RWPE2 (cell line): ENCODE data around the gene ADGRG4.
"Not testable (repeated sequence)": the region's sequence is repeated elsewhere in the genome, so short reads cannot be mapped to it uniquely, and the experiment has no call there.

Experiments
- ATAC-seq: fragments of 200-7000 bp; cut with Tn5 transposase; 3 replicates; pipeline ENCODE4 v1.9.1; 2021; ENCODE audit warnings: low read depth
- DNase-seq: peaks from one replicate; pipeline ENCODE4 v3.0.0-alpha.2; 2020; ENCODE audit warnings: low spot score
- H3K27ac ChIP-seq: fragments of 450-650 bp; 2 replicates; pipeline ENCODE4 v1.5.1; 2017; ENCODE audit warnings: mild to moderate bottlenecking; ENCODE audit not compliant: poor library complexity, severe bottlenecking
- H3K27me3 ChIP-seq: fragments of 250-450 bp; sonication (Bioruptor Pico); 2 replicates; pipeline ENCODE4 v1.5.1; 2021; ENCODE audit warnings: mild to moderate bottlenecking, moderate library complexity; ENCODE audit not compliant: insufficient read depth, poor library complexity, severe bottlenecking
- H3K36me3 ChIP-seq: fragments of 250-450 bp; sonication (Bioruptor Pico); 2 replicates; pipeline ENCODE4 v1.5.1; 2020; ENCODE audit warnings: low read depth, mild to moderate bottlenecking, moderate library complexity
- H3K4me1 ChIP-seq: fragments of 250-450 bp; sonication (Bioruptor Pico); 2 replicates; pipeline ENCODE4 v1.5.1; 2021; ENCODE audit warnings: mild to moderate bottlenecking, moderate library complexity; ENCODE audit not compliant: insufficient read depth, poor library complexity, severe bottlenecking
- H3K4me3 ChIP-seq: fragments of 250-450 bp; sonication (Bioruptor Pico); 2 replicates; pipeline ENCODE4 v1.5.1; 2021; ENCODE audit warnings: mild to moderate bottlenecking, moderate library complexity; ENCODE audit not compliant: severe bottlenecking
- H3K9me3 ChIP-seq: fragments of 250-450 bp; sonication (Bioruptor Pico); 2 replicates; pipeline ENCODE4 v1.5.1; 2021; ENCODE audit warnings: mild to moderate bottlenecking, moderate library complexity; ENCODE audit not compliant: severe bottlenecking
- TF ChIP-seq, protein P1 (sequence below): fragments of 450-650 bp; IDR thresholded peaks from one replicate; pipeline ENCODE4 v1.5.1; 2017; ENCODE audit warnings: mild to moderate bottlenecking, moderate library complexity; ENCODE audit not compliant: poor library complexity, severe bottlenecking

Gene ADGRG4, protein sequence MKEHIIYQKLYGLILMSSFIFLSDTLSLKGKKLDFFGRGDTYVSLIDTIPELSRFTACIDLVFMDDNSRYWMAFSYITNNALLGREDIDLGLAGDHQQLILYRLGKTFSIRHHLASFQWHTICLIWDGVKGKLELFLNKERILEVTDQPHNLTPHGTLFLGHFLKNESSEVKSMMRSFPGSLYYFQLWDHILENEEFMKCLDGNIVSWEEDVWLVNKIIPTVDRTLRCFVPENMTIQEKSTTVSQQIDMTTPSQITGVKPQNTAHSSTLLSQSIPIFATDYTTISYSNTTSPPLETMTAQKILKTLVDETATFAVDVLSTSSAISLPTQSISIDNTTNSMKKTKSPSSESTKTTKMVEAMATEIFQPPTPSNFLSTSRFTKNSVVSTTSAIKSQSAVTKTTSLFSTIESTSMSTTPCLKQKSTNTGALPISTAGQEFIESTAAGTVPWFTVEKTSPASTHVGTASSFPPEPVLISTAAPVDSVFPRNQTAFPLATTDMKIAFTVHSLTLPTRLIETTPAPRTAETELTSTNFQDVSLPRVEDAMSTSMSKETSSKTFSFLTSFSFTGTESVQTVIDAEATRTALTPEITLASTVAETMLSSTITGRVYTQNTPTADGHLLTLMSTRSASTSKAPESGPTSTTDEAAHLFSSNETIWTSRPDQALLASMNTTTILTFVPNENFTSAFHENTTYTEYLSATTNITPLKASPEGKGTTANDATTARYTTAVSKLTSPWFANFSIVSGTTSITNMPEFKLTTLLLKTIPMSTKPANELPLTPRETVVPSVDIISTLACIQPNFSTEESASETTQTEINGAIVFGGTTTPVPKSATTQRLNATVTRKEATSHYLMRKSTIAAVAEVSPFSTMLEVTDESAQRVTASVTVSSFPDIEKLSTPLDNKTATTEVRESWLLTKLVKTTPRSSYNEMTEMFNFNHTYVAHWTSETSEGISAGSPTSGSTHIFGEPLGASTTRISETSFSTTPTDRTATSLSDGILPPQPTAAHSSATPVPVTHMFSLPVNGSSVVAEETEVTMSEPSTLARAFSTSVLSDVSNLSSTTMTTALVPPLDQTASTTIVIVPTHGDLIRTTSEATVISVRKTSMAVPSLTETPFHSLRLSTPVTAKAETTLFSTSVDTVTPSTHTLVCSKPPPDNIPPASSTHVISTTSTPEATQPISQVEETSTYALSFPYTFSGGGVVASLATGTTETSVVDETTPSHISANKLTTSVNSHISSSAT (N-terminal part only)

GRCh38 chrX:136300721-136301120, at the start of gene ADGRG4:
Gene ADGRG4, plus strand, starts transcription at chrX:136300963. Its CDS starts 7,815 bp downstream, at chrX:136308778.
- not testable (repeated sequence) for DNase-seq, H3K36me3 ChIP-seq, ATAC-seq, H3K4me1 ChIP-seq, H3K9me3 ChIP-seq, H3K27me3 ChIP-seq, H3K27ac ChIP-seq, H3K4me3 ChIP-seq

DNA sequence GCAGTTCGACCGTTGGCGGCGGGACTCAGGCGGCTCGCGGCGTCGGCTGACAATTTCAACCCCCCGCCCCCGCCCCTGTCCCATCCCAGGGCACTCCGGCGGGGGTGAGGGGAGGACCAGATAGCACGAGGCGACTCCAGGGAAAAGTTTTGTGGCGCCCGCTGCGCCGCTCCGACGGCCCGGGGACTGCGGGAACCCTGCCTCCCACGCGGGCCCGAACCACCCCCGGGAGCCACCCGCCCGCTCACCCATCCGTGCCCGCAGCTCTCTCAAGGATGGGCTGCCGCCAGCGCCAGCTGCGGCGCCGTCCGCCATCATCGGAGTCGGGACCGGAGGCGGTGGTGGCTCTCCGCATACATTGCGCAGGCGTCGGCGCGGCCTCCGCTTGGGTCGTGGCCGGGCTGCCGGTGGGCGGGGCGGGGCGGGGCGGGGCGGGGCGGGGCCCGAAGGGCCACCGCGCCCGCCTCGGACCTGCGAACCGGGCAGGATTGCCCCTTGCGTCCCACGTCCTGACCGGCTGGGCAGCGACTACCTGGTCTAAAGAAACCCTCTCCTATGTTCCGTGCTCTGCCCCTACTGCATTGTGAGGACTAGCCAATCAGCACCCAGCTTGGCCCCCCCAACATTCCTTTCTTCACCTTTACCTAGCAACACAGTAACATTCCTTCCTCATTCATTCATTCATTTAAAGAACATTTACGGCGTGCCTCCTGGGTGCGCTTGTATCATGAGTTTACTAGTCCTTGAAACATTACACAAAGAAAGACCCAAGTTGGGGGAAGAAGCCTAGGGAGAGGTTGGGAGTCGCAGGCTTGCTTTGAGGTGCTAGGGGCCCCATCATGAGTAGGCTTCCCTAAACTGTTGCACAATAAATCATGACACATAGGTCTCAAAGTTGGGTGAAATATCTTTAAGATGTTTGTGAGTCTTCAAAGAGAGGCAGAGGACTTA, 49.4 kb upstream of the ADGRG4 start, which contains the start of gene MAP7D3:
TSS of gene MAP7D3 (minus strand) at position 360 of the 951 bp plus-strand sequence. CDS start at position 318, 42 bp downstream.
- H3K36me3 ChIP-seq: no peaks in the 10 kb centered on the region
- H3K4me3 ChIP-seq: peak within 1 kb of the TSS; percentile 91
- no peaks in the 10 kb centered on the region for H3K9me3 ChIP-seq
- peak; percentile 53 for DNase-seq
- peaks cover 10% of the 10 kb centered on the region for H3K4me1 ChIP-seq
- TF ChIP-seq, protein P1, sequence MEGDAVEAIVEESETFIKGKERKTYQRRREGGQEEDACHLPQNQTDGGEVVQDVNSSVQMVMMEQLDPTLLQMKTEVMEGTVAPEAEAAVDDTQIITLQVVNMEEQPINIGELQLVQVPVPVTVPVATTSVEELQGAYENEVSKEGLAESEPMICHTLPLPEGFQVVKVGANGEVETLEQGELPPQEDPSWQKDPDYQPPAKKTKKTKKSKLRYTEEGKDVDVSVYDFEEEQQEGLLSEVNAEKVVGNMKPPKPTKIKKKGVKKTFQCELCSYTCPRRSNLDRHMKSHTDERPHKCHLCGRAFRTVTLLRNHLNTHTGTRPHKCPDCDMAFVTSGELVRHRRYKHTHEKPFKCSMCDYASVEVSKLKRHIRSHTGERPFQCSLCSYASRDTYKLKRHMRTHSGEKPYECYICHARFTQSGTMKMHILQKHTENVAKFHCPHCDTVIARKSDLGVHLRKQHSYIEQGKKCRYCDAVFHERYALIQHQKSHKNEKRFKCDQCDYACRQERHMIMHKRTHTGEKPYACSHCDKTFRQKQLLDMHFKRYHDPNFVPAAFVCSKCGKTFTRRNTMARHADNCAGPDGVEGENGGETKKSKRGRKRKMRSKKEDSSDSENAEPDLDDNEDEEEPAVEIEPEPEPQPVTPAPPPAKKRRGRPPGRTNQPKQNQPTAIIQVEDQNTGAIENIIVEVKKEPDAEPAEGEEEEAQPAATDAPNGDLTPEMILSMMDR: no peak
- H3K27ac ChIP-seq: peak within 1 kb of the TSS; percentile 59
- peak; percentile 78 for ATAC-seq
- H3K27me3 ChIP-seq: no peaks in the 10 kb centered on the region

DNA sequence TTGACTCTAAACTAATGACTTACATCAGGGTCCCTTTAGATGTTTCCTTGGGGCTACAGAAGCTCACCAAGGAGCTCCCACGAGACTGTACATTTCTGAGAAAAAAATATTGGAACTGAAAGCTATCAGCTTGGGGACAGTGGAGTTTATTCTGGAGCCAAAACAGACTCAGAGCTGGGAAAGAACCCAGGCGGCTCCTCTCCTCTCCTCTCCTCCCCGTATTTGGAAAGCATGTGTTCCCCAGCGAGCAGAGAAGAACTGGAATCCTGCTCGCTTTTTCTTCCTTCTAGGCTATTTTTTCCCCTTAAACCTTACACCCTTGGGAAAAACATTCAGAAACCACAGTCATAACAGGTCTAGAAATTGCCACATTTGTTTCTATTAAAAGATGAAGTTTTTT, 45.2 kb upstream of the ADGRG4 start:
- Histone ChIP-seq H3K27me3 (no peaks in the 10 kb centered on the region), H3K36me3 (no peaks in the 10 kb centered on the region), H3K9me3 (no peaks in the 10 kb centered on the region), H3K27ac (no peak overlapping the region), H3K4me3 (no peak overlapping the region), H3K4me1 (peaks cover 8% of the 10 kb centered on the region)
- TF ChIP-seq, protein P1: no peak
- DNase-seq (no peak), ATAC-seq (no peak)

DNA sequence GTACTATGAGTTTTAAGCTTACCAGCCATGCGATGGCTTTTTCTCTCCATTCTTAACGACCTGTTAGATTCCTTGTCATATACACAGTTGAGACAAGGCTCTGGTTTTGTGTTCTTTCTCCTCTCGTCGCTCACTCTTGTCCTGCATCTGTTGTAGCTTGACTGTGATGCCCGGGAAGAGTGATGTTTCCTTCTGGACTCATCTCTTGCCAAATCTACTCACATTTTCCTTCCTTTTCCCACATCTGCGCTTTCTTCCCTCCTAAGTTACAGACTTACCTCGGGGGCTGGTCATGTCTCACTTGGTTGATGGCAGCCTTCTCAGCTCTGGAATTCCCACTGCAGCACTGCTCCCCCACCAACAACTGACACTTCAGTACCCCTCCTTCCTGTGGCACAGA, 44.7 kb upstream of the ADGRG4 start:
- DNase-seq (no peak), ATAC-seq (no peak)
- no peaks in the 10 kb centered on the region for H3K36me3 ChIP-seq
- H3K9me3 ChIP-seq: no peaks in the 10 kb centered on the region
- TF ChIP-seq, protein P1: no peak
- peaks cover 9% of the 10 kb centered on the region for H3K4me1 ChIP-seq
- H3K4me3 ChIP-seq: no peak overlapping the region
- no peaks in the 10 kb centered on the region for H3K27me3 ChIP-seq
- no peak overlapping the region for H3K27ac ChIP-seq
